ENCODE data around the gene PALM3. TPM values are rescaled to one million over a fixed set of nuclear protein-coding genes. Genes with fewer than 3 reads are reported as not detected.
A peak's percentile ranks its signal among the peaks of the same experiment; 100 is the strongest.

PALM3 gene, protein sequence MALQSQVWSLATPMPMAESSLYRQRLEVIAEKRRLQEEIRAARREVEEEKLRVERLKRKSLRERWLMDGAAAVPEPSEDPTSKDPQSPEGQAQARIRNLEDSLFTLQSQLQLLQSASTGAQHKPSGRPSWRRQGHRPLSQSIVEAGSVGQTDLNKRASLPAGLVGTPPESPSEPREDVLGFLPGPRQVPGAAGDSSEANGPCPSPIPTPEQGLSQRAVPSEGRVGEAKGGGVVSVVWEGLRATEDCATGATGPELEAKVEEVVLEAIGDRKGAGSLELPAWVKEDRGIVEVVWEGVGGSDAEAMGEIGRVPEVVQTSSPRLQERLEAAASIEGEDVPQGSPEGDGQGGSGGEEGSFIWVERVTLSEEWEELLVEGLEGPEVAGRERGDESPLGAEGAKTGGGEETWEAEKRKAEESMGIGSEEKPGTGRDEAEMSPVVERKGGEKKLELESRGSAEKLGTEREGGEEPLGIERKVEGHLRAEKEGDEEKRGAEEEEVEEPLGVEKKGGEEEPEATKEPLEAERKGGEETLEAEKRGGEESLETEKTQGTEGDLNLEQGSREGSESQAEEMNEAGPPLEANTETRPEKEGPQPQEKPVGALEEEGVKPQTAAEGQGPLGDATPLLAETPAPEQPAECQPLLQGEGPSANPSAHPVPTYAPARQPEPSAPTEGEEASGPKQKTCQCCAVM
- 24.1 TPM for total RNA-seq

DNA sequence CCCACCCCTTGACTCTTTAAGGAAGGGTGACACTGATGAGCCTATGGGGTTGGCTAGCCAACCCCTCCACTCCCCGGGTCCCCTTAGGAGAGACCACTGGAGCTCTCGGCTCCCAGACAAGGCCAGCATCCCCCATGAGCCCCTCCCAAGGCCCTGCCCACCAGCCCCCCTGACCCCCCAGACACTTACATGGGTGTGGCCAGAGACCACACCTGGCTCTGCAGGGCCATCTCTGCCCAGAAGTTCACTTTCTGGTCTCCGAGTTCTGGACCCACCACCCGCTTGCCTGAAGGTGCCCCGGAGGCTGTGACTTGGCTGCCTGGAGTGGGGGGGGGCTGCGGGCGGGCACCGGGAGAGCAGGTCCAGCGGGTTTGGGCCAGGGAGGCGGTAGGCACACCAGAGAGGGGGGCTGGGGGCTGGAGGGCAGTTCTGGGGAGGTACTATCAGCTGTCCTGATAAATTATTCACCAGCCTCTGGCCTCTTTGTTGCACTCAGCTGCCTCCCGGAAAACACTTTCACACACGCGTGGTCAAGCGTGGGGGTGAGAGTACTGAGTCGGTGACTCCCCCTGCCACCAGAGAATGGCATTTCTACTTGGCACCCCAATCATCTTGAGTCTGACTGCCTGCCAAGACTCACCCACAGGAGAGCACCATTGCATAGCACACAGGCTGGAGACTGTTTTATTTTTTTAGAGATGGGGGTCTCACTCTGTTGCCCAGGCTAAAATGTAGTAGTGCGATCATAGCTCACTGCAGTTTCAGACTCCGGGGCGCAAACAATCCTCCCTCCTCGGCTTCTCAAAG is at the start of gene PALM3:
PALM3 (minus strand) TSS at position 326 of the 807 bp plus-strand sequence; CDS start at position 230, 96 bp downstream.
- peak; percentile 86 for DNase-seq (ENCODE audit: low spot score)

DNA sequence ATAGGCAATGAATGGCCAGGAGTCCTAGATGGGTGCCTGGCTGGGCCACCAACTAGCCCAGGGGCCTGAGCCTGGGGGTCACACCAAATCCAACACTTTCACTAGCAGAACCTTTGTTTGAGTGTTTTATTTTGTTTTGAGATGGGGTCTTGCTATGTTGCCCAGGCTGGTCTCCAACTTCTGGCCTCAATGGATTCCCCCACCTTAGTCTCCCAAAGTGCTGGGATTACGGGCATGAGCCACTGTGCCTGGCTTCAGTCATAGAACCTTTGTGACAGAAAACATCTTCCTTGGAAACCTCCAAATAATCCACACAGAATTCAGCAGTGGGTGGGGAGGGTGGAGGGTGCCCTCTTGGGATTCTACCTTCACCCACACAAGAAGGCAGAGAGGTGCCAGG is 49.6 kb upstream of the PALM3 start:
- DNase-seq (ENCODE audit: low spot score) = no peak

DNA sequence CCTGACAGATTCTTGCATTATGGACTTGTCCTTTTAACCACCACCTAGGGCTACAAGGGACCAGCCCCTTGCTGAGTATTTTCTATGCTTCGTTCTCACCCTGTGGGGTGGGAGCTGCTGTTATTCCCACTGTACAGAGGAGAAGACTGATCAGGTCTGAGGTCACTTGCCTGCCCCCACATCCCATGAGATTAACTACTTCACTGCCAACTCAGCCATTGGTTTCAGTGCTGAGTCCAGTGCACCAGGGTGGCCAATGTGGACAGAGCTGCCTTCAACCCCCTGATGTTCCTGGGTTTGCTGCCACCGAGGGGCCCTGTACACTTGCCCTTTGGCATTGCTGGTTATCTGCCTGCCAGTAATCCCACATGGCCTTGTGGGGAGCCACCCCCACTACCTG is 48.8 kb upstream of the PALM3 start:
- DNase-seq (ENCODE audit: low spot score) = no peak

DNA sequence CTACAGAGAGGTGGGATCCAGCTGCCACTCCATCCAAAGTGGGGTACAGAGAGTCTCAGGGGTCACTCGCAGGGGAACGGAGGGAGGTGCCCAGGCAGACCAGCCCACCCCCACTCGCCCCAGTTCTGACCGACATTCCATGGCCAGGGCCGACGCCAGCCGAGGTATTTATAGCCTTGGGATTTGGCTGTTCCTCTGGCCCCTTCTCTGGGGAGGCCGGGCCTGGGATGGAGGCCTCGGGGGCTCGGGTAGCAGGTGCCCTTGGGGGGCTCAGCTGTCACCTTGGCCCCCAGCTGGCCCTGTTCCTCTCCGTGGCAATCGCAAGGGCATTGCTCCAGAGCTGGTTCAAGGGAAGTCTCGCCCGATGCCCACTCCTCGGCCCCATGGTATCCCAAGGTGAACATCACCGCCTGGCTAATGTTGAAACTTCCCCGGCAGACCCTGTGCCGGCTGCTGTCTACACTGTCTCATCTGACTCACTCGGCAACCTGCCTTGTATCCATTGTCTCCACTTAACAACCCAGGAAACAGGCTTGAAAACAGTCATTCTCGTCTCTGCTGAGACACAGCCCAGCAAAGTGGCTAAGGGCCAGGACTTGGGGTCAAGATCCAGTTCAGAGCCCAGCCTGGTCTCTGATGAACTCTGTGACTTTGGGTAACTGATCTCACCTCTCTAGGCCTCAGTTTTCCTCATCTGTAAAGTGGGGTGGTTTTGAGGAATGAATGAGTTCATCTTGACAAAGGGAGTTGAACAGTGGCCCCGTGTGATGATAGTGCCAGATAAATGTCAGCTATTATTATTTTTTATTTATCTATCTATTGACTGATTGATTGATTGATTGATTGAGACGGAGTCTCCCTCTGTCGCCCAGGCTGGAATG is 45.9 kb upstream of the PALM3 start:
- no peak for DNase-seq (ENCODE audit: low spot score)

DNA sequence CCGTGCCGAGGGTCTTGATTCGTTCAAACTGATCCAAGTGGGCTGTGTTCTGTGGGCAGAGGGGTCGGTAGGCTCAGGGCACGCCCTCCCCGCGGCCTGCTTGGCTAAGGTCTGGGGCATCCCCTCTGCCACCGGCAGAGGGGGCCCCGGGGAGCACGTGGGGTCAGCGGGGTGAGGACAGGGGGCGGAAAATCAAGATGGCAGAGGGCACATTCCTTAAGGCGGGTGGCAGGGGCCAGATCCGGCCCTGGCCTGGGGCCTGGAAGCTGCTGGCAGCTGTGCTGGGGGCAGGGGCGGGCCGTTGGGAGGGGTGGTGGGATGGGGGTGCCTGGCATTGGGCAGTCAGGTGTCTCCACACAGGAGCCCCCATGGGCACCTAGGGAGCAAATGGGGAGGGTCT is 45.0 kb upstream of the PALM3 start:
- DNase-seq (ENCODE audit: low spot score) = no peak

DNA sequence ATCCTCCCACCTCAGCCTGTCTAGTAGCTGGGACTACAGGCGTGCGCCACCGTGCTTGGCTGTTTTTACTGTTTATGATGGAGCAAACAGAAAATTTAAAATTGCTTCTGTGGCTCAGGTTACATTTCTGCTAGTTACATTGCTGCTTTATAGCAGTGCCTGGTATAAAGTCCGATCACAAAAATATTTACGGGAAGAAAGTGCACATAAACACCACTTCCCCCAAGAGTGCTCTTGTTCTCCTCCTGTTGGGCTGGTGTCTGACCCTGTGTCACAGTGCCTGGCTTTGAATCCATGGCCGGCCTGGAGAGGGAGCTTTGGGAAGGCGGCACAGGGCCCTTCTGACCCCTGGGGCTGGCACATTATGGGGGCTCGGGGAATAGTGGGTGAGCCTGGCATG is 43.8 kb upstream of the PALM3 start:
- no peak for DNase-seq (ENCODE audit: low spot score)

DNA sequence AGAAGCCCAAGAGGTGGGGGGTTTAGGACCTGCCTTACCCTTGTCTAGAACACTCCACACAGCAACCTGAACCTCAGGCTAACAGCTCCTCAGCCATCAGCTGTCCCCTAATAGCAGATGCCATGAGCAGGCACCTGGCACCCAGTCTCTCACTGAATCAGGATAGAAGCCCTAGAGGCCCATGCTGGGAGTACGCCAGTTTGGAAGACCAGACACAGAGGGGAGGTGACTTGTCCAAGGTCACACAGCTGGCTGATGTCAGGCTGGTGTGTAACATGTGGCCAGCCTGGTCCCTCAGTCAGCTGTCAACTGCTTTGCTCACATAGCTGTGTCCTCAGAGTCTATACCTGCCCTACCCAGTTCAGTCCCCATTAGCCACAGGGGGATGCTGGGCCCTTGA is 41.4 kb upstream of the PALM3 start:
- no peak for DNase-seq (ENCODE audit: low spot score)

DNA sequence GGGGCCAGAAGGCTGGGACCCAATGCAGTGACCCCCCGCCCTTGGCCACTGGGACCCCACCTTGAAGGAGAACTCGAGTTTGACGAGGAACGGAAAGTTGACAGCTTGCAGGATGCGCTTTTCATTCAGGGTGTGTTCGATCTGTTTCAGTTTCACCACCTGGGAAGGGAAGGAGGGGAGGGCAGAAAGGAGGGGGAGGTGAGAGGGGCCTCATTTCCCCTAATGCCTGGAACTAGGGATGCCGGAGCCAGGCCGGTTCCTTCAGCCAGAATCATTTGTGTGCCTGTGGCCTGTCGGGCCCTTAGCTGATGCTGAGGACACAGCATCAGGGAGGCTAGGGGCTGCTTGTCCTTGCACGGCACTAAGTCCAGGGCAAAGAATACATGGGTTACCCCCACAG is 40.9 kb upstream of the PALM3 start:
- DNase-seq (ENCODE audit: low spot score) = no peak

DNA sequence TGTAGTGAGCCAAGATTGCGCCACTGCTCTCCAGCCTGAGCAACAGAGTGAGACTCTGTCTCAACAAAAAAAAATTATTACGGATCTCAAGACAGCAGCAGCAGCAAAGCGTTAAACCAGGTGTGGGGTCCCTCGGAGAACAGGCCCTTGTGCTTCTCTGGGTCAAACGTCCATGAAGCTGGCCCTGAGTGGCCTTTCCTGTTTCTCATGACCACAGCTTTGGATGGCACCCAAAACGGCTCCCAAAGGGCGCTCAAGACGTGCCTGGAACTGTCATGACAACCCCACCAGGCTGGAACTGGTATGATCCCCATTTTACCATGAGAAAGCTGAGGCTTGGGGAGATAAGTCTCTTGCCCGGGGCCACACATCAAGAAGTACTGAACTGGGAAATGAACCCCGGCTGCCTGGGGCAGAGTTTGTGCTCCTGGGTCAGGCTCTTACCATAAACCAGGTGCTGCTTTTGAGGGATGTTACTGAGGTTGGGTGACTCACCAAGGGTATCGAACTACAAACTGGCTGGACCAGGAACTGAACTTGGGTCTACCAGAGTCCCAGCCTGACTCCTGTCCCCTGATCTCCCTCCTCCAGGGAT is 40.3 kb upstream of the PALM3 start:
- DNase-seq (ENCODE audit: low spot score) = no peak

DNA sequence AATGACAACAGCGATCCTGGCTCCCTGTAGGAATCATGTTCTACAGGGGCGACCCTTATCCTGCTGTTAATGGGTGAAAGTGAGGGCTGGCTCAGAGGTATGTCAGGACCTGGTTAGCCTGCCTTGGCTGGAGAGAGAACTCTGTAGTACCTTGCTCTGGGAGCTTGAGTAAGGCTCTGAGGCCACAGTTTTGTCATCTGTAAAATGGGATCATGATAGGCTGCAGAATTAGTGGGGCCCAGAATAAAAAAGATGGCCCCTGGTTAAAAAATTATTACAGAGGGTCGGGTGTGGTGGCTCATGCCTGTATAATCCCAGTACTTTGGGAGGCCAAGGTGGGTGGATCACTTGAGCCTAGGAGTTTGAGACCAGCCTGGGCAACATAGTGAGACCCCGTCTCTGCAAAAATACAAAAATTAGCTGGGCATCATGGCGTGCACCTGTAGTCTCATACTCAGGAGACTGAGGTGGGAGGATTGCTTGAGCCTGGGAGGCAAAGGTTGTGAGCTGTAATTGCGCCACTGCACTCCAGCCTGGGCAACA is 39.2 kb upstream of the PALM3 start:
- no peak for DNase-seq (ENCODE audit: low spot score)

DNA sequence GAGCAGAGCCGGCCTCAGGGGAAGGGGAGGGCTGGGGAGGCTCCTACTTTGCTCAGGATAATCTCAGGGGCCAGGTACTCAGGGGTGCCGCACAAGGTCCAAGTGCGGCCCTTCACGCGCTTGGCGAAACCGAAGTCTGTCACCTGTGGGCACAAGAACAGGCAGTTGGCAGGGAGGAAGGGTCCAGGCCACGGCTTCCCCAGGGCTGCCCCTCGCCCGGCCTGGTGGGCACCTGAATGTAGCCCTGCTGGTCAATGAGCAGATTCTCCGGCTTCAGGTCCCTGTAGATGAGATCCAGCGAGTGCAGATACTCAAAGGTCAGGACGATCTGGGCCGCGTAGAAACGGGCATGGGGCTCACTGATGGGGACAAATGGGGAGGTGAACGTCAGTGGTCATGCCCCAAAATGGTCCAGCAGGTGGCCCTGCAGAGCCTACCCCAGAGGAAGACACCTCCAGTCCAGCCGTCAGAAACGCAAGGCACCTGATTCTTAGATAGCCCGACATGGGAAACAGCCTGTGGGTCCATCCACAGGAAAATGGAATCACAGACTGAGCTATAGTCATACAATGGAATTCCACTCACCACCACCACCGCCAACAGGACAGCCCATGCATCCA is 35.8 kb upstream of the PALM3 start:
- no peak for DNase-seq (ENCODE audit: low spot score)

DNA sequence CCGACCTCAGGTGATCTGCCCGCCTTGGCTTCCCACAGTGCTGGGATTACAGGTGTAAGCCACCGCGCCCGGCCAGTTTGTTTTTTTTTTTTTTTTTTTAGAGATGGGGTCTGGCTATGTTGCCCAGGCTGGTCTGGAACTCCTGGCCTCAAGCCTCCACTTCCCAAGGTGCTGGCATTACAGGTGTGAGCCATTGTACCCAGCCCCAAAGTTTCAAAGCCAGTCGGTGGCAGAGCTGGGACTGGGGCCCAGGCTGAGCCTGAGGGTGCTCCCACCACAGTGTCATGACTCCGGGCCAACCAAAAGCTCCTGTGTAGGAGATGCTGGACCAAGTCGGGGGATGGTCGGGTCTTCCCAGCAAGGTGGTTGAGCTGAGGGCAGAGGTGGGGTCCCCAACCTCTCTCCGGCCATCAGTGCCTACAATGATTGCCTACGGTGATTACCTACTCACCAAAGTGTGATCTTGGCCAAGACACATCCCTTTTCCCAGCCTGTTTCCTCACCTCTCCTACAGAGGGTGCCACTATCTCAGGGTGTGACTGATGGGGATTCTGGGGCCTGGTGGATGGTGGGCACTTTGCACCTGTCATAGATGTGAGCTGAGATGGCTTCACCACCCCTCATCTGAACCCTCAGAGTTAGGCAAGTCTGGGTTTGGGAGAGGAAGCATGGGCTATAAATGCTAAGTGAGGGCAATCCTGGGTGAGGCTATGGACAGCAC is 34.6 kb upstream of the PALM3 start:
- DNase-seq (ENCODE audit: low spot score) = no peak

DNA sequence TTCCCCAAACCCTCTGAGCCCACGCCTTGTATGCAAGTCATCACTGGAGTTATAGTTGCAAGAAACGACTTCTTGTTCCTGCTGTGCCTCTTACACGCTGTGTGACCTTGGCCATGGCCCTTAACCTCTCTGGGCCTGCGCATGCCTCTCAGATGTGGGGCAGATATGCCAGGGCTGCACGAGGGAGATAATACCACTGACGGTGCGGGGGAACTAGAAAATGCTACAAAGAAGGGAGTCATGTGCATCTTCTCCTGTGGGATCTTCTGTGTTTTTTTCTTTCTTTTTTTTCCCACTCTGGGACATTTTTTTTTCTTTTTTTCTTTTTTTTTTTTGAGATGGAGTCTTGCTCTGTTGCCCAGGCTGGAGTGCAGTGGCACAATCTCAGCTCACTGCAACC is 33.0 kb upstream of the PALM3 start:
- no peak for DNase-seq (ENCODE audit: low spot score)

DNA sequence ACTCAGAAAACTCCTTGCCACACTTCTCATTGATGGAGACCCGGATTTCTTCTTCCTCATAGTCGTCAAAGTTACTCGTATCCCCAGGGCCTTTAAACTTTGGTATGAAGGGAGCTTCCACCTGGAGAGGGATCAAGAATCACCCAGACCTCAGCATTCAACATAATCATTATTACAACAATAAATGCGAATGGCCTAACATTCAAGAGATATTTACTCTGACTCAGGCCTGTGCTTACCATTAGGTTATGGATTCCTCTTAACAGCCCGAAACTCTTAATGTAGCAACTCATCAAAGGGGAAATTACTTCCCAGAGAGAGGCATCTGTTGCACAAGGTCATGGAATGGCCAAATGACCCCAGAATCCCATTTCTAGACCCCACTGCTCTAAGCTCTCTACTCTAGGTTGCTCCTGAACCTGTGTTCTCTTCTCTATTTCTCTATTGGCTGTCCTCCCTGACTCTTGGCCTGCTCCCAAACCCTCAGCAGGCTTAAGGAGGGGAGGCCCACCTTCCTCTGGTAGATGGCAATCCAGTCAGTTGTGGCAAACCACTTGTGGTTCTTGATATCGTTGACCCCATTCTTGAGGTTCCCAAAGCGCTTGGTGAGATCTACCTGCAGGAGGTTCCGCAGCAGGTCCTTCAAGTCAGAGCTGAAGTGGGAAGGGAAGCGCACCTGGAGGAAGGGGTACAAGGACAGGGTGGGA is 31.4 kb upstream of the PALM3 start:
- no peak for DNase-seq (ENCODE audit: low spot score)

DNA sequence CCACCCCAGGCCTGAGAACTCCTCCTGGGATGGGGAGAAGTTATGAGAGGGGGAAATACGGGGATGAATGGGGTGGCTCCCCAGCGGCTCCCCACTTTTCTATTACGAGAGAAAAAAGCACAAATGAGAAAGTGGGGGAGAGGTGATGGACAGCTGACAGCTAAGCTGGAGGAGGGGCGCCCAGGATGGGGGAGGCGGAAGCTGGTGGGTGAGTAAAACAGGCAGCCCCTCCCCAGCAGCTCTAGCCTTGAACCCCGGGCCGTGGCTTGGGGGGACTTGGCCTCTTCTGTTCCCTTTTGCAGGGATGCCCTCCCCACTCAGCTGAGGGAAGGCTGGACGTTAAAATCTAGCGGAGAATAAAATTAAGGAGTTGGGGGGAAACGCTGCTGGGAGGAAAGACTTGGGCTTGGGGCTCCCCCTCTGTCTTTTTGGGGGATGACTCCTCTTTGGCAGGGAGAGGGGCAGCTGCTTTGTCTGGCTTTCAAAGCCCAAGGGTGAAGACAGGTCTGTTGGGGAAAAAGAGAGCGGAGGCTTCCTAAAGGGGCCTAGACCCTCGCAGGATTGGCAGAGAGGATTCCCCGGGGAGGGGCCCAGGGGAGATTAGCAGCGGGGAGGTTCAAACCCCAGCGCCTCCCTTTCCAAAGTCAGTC is 30.1 kb upstream of the PALM3 start:
- DNase-seq (ENCODE audit: low spot score) = no peak

DNA sequence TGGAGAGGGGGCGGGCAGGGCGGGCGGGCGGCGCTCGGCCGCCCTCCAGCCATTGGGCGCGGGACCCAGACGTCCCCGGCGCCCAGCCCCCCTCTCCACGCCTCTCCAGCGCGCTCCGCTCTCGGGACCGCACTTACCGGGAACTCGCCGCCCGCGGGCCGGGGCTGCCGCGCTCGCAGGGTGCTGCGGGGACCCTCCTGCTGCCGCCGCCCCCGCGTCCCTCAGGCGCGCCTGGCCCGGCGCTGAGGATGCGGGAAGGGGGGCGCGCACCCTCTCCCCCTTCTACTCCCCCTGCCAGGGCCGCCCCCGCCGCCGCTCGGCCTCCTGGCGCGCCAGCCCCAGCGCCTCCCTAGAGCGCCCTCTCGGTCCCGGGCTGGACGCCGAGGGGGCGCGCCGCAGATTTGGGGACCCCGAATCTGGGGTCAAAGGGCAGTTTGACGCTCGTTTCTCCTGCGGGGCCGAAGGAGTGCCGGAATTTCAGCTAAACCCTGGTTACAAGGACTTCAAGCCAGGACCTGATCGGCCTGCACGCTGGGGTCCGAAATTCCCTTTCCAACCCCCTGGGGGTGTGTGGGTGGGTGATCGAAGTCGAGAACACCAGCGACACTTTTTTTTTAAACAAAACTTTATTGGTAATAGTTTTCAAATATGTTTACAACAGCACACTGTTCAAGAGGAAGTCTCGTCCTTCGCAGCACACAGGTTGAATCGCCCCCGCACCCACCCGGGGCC is 29.4 kb upstream of the PALM3 start:
- DNase-seq (ENCODE audit: low spot score) = peak; percentile 81

DNA sequence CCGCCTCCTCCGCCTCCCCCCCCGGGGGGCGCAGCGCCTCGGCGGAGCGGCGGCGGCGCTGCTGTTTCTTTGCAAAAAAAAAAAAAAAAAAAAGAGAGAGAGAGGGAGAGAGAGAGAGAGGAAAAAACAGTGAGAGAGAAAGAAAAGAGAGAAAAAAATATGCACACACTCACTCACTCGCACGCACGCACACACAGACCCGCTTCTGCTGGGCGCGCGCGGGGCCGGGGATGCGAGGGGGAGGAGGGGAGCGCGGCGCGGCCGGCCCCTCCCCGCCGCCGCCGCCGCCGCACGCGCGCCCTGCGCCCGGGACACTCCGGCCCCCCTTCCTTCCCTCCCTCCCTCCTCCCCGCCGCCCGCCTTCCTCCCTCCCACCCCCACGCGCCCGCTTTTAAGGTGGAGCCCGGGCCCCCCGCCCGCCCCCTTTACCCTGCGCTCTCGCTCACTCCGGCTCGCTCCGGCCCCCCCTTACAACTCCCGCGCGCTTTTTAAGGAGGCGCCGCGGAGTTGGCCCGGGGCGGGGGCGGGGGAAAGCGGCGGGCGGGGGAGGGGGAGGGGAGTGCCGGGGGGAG is 28.7 kb upstream of the PALM3 start, which contains the start of gene SAMD1:
SAMD1 (minus strand) TSS at position 243 of the 572 bp plus-strand sequence.
- peak; percentile 90 for DNase-seq (ENCODE audit: low spot score)
